Measurements from ENCODE around the gene METTL22. TPM values are rescaled to one million over a fixed set of nuclear protein-coding genes. Genes with fewer than 3 reads are reported as not detected.
A peak's percentile ranks its signal among the peaks of the same experiment; 100 is the strongest.

Gene METTL22, protein sequence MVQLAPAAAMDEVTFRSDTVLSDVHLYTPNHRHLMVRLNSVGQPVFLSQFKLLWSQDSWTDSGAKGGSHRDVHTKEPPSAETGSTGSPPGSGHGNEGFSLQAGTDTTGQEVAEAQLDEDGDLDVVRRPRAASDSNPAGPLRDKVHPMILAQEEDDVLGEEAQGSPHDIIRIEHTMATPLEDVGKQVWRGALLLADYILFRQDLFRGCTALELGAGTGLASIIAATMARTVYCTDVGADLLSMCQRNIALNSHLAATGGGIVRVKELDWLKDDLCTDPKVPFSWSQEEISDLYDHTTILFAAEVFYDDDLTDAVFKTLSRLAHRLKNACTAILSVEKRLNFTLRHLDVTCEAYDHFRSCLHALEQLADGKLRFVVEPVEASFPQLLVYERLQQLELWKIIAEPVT
- 43.7 TPM for polyA plus RNA-seq (2013, experiment 1 of 2)
- polyA plus RNA-seq (2013, experiment 2 of 2) = 45.5 TPM

DNA sequence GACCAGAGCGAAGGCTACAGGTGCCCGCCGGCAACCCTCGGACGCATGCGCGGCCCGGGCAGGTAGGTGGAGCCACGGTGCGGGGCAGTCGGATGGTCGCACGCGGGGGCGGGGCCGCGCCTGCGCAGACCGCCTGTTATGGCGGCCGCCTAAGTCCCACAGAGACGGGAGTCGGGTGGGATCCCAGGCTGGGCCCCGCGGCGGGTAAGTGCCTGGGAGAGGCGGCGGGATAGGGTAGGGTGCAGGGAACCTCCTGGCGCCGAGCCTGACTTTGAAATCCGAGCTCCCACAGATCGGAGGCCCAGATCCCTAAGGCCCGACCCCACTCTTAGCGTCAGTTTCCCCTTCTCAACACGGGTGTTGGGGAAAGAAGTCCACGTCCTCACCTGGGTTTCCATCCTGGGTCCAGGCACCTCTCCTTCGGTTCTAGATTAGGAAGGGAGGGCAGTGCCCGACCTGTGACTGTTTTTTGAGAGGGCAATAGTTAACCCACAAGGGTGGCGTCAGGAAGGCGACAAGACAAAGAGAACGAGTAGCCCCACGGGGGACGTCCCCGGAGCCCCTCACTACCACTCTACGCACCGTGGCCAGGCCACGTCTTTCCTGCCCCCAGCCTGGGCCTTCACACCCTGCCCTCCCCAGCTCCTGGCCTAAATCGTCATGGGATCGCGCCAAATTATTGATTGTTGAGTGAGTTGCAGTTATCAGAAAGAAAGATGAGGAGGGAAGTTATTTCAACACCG lies at the start of gene METTL22:
TSS of gene METTL22 (plus strand) at position 127 of the 743 bp plus-strand sequence. CDS start 3,968 bp downstream, outside the sequence.
- peak within 1 kb of the TSS; percentile 60 for H3K14ac ChIP-seq (ENCODE audit: low read length)
- H3K9me3 ChIP-seq (replicated peaks in 1 of 2; ENCODE audit: control insufficient read depth in 2 of 2, insufficient read depth in 1 of 2, low read depth in 1 of 2, low read length in 2 of 2) = peaks cover 0 to 12% of the 10 kb centered on the region in 2 donors
- peak; percentile 91 for DNase-seq (ENCODE audit: low spot score)
- no peak within 1 kb of the TSS for H4K91ac ChIP-seq (ENCODE audit: low read depth, low read length, poor library complexity)
- peak within 1 kb of the TSS; percentile 93 for H2AK5ac ChIP-seq (ENCODE audit: low read depth, low read length)
- WGBS, 2 donors (ENCODE audit: extremely low coverage in 2 of 2, insufficient read length in 2 of 2, insufficient replicate concordance in 1 of 2) = no CpG with 5 or more reads among the region's 51 CpGs
- peak within 1 kb of the TSS; percentile 84 for H3K18ac ChIP-seq (ENCODE audit: low read length)
- H2BK5ac ChIP-seq (ENCODE audit: low read length) = peak within 1 kb of the TSS; percentile 35
- no peak within 1 kb of the TSS for H2BK15ac ChIP-seq (ENCODE audit: low read length)
- no peak within 1 kb of the TSS for H2BK120ac ChIP-seq (ENCODE audit: low read depth, low read length)
- peaks cover 0 to 6% of the 10 kb centered on the region in 2 donors for H3K4me1 ChIP-seq (ENCODE audit: control insufficient read depth in 2 of 2, insufficient read depth in 1 of 2, low read depth in 1 of 2, low read length in 2 of 2)
- H3K9ac ChIP-seq (ENCODE audit: low read depth, low read length, poor library complexity) = peak within 1 kb of the TSS; percentile 99
- no peak within 1 kb of the TSS for H2BK12ac ChIP-seq (ENCODE audit: low read length)
- H2AFZ ChIP-seq (ENCODE audit: low read length) = peak within 1 kb of the TSS; percentile 97
- peaks cover 8 to 35% of the 10 kb centered on the region in 2 donors for H3K36me3 ChIP-seq (replicated peaks in 1 of 2; ENCODE audit: control insufficient read depth in 2 of 2, insufficient read depth in 2 of 2, low read length in 2 of 2)
- H3K4me2 ChIP-seq (ENCODE audit: insufficient read depth, low read length, poor library complexity, severe bottlenecking) = peak within 1 kb of the TSS; percentile 70
- no peak within 1 kb of the TSS for H3K4ac ChIP-seq (ENCODE audit: low read length)
- peaks cover 0 to 16% (median 0%) of the 10 kb centered on the region in 3 experiments for H3K27me3 ChIP-seq (ENCODE audit: control insufficient read depth in 3 of 3, insufficient read depth in 3 of 3, low read depth in 1 of 3, low read length in 3 of 3)
- H3K79me1 ChIP-seq (ENCODE audit: low read depth, low read length) = peaks cover 8% of the 10 kb centered on the region
- peak within 1 kb of the TSS; percentile 98 for H3K23ac ChIP-seq (ENCODE audit: low read depth, low read length, poor library complexity)
- peak within 1 kb of the TSS; percentile 97 to 99 for H3K4me3 ChIP-seq (ENCODE audit: low read length in 2 of 2)
- peak within 1 kb of the TSS; percentile 67 for H4K8ac ChIP-seq (ENCODE audit: low read depth, low read length)
- H3K27ac ChIP-seq (replicated peaks; ENCODE audit: low read length) = no peak within 1 kb of the TSS

DNA sequence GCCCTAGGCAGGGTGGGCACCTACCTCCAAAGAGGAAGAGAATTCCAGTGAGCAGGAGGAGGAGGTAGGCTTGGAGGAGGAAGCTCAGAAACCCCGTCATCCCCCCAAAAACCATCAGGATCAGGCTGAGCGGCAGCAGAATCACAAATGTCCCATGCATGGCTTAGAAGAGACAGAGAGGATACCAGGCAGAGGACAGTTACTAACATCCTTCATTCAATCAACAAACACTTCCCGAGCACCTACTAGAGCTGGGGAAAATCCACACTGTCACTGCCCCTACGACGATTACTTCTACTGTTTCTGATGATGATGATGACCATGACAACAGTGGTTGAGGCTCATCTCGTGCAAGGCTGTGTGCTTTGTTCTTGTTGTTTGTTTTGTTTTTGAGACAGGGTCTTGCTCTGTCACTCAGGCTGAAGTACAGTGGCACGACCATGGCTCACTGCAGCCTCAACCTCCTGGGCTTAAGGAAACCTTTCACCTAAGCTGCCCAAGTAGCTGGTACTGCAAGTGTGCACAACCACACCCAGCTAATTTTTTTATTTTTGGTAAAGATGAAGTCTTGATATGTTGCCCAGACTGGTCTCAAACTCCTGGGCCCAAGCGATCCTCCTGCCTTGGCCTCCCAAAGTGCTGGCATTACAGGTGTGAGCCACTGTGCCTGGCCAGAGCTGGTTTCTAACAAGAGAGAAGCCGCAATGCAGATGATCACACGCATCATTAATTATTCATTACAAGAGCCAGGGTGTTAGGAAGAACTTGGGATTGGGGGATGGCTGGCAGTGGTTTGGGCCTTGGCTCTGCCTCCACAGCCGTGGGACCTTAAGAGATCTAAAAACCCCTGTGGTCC lies 49.2 kb upstream of the METTL22 start:
- WGBS, 2 donors (ENCODE audit: extremely low coverage in 2 of 2, insufficient read length in 2 of 2, insufficient replicate concordance in 1 of 2) = no CpG with 5 or more reads among the region's 11 CpGs
- H3K23ac ChIP-seq (ENCODE audit: low read depth, low read length, poor library complexity) = no peak overlapping the region
- peak overlapping the region; percentile 77 for H2BK120ac ChIP-seq (ENCODE audit: low read depth, low read length)
- DNase-seq (ENCODE audit: low spot score) = no peak
- H2BK15ac ChIP-seq (ENCODE audit: low read length) = no peak overlapping the region
- H2AK5ac ChIP-seq (ENCODE audit: low read depth, low read length) = peak overlapping the region; percentile 29
- no peaks in the 10 kb centered on the region for H3K27me3 ChIP-seq (ENCODE audit: control insufficient read depth in 3 of 3, insufficient read depth in 3 of 3, low read depth in 1 of 3, low read length in 3 of 3)
- H3K9me3 ChIP-seq (replicated peaks in 1 of 2; ENCODE audit: control insufficient read depth in 2 of 2, insufficient read depth in 1 of 2, low read depth in 1 of 2, low read length in 2 of 2) = no peaks in the 10 kb centered on the region
- H3K4me1 ChIP-seq (ENCODE audit: control insufficient read depth in 2 of 2, insufficient read depth in 1 of 2, low read depth in 1 of 2, low read length in 2 of 2) = peaks cover 23 to 28% of the 10 kb centered on the region in 2 donors
- peak overlapping the region; percentile 76 for H3K18ac ChIP-seq (ENCODE audit: low read length)
- H3K4me3 ChIP-seq (ENCODE audit: low read length in 2 of 2) = no peak overlapping the region
- H3K36me3 ChIP-seq (replicated peaks in 1 of 2; ENCODE audit: control insufficient read depth in 2 of 2, insufficient read depth in 2 of 2, low read length in 2 of 2) = no peaks in the 10 kb centered on the region
- no peak overlapping the region for H3K9ac ChIP-seq (ENCODE audit: low read depth, low read length, poor library complexity)
- H2BK12ac ChIP-seq (ENCODE audit: low read length) = no peak overlapping the region
- H3K14ac ChIP-seq (ENCODE audit: low read length) = no peak overlapping the region
- H3K4me2 ChIP-seq (ENCODE audit: insufficient read depth, low read length, poor library complexity, severe bottlenecking) = no peak overlapping the region
- peak overlapping the region; percentile 27 for H3K27ac ChIP-seq (replicated peaks; ENCODE audit: low read length)
- H4K91ac ChIP-seq (ENCODE audit: low read depth, low read length, poor library complexity) = no peak overlapping the region
- H2AFZ ChIP-seq (ENCODE audit: low read length) = peak overlapping the region; percentile 70
- H4K8ac ChIP-seq (ENCODE audit: low read depth, low read length) = no peak overlapping the region
- H3K4ac ChIP-seq (ENCODE audit: low read length) = no peak overlapping the region
- no peaks in the 10 kb centered on the region for H3K79me1 ChIP-seq (ENCODE audit: low read depth, low read length)
- H2BK5ac ChIP-seq (ENCODE audit: low read length) = no peak overlapping the region

DNA sequence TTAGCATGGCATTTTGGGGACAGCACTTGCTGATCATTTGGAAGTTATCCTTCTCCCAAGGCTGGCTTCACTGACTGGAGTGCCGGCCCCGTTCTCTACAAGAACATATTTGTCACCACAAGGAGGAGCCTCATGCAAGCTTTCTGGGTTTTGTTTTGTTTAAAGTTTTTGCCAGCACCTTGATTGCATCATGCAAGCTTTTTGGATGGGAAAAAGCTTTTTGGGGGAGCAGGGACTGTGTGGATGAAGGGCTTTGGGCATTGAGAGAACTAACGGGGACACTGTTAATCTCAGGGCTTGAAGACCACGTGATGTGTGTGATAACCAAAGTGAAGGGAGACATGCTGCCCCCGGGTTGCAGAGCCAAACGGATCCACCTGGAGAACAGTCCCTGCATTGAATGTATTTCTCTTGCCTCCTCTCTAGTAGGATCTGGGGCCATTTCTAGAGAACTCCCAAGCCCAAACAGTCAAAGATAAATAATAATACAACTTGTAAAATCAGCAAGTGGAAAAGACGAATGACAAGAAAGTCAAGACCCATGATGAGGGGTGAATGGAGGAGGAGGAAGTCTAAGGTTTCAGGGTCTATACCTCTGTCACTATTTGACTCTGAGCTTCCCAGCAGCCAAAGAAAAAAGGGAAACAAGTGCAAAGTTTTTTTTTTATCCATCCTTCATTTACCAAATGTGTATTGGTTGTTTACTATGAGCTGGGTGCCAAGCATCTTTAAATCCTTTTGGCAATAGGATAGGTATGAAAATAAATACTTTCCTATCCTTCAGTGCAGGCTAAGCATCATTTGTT lies 48.4 kb upstream of the METTL22 start:
- Histone ChIP-seq H2BK120ac (ENCODE audit: low read depth, low read length) (no peak overlapping the region), H3K23ac (ENCODE audit: low read depth, low read length, poor library complexity) (no peak overlapping the region), H3K4me3 (ENCODE audit: low read length in 2 of 2) (no peak overlapping the region), H2BK12ac (ENCODE audit: low read length) (no peak overlapping the region), H3K27ac (replicated peaks; ENCODE audit: low read length) (no peak overlapping the region), H3K9me3 (replicated peaks in 1 of 2; ENCODE audit: control insufficient read depth in 2 of 2, insufficient read depth in 1 of 2, low read depth in 1 of 2, low read length in 2 of 2) (no peaks in the 10 kb centered on the region), H3K9ac (ENCODE audit: low read depth, low read length, poor library complexity) (no peak overlapping the region), H3K79me1 (ENCODE audit: low read depth, low read length) (no peaks in the 10 kb centered on the region), H3K36me3 (replicated peaks in 1 of 2; ENCODE audit: control insufficient read depth in 2 of 2, insufficient read depth in 2 of 2, low read length in 2 of 2) (no peaks in the 10 kb centered on the region), H3K14ac (ENCODE audit: low read length) (no peak overlapping the region), H3K27me3 (ENCODE audit: control insufficient read depth in 3 of 3, insufficient read depth in 3 of 3, low read depth in 1 of 3, low read length in 3 of 3) (peaks cover 0 to 2% (median 0%) of the 10 kb centered on the region in 3 experiments), H2BK15ac (ENCODE audit: low read length) (no peak overlapping the region), H4K91ac (ENCODE audit: low read depth, low read length, poor library complexity) (no peak overlapping the region), H4K8ac (ENCODE audit: low read depth, low read length) (no peak overlapping the region), H2BK5ac (ENCODE audit: low read length) (no peak overlapping the region), H3K4me1 (ENCODE audit: control insufficient read depth in 2 of 2, insufficient read depth in 1 of 2, low read depth in 1 of 2, low read length in 2 of 2) (peaks cover 23 to 28% of the 10 kb centered on the region in 2 donors), H2AK5ac (ENCODE audit: low read depth, low read length) (no peak overlapping the region), H3K4me2 (ENCODE audit: insufficient read depth, low read length, poor library complexity, severe bottlenecking) (no peak overlapping the region), H3K4ac (ENCODE audit: low read length) (no peak overlapping the region), H3K18ac (ENCODE audit: low read length) (no peak overlapping the region), H2AFZ (ENCODE audit: low read length) (peak overlapping the region; percentile 70)
- no CpG with 5 or more reads among the region's 7 CpGs for WGBS, 2 donors (ENCODE audit: extremely low coverage in 2 of 2, insufficient read length in 2 of 2, insufficient replicate concordance in 1 of 2)
- no peak for DNase-seq (ENCODE audit: low spot score)

Measured in neuronal stem cell (in vitro differentiated cells).